ENCODE data around the gene CYP27C1. TPM values are rescaled to one million over a fixed set of nuclear protein-coding genes. Genes with fewer than 3 reads are reported as not detected.

CYP27C1 gene
- total RNA-seq, 1 experiment from 2014 or later, result 0.11 TPM

DNA sequence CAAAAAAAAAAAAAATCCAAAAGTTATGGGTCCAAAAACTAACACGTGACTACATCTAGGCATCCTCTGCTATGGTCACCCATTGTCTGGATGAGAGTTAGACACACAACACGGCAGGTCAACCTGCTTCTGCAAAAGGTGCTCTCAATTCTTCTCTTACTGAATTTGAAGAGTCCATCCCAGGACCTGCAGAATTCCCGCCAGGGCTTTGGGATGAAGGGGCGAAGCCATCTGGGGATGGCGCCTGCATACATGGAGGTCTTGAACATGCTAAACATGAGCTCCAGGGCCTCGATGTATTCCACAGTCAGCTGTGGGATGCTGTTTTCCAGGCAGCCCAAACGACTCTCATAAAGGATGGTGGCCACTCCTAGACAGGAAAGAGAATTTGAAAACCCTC lies 19.1 kb downstream of the CYP27C1 start:
- H3K4me1 Mint-ChIP-seq (ENCODE audit: low read depth, unreplicated experiment), result no peaks in the 10 kb centered on the region
- POLR2A ChIA-PET, result interaction anchor here (0.5 kb wide), 1 partner anchor 1037 kb away, joined by 3 read pairs; no protein-coding TSS in a partner anchor
- no peak overlapping the region for H3K27ac Mint-ChIP-seq (ENCODE audit: unreplicated experiment)
- CTCF ChIA-PET, result interaction anchor here (0.6 to 1.4 kb wide), 3 partner anchors 278 to 1553 kb away, joined by 4 to 7 read pairs (median 4); no protein-coding TSS in a partner anchor
- no peak for TF ChIP-seq CTCF (IDR thresholded peaks at IDR 0.05; ENCODE audit: insufficient read depth in 1 of 2, low read depth in 1 of 2, low read length in 1 of 2, severe bottlenecking in 1 of 2, unreplicated experiment in 1 of 2)
- Histone ChIP-seq H3K36me3 (ENCODE audit: control insufficient read depth, insufficient read depth, low read length) (no peaks in the 10 kb centered on the region), H3K9me3 (no peaks in the 10 kb centered on the region), H3K27me3 (replicated peaks; ENCODE audit: control insufficient read depth, insufficient read depth, low read length) (no peaks in the 10 kb centered on the region), H3K4me3 (ENCODE audit: low read depth, low read length) (no peak overlapping the region), H3K4me1 (no peaks in the 10 kb centered on the region)
- H3K4me3 Mint-ChIP-seq (ENCODE audit: unreplicated experiment), result no peak overlapping the region
- DNase-seq, result no peak
- H3K27me3 Mint-ChIP-seq (ENCODE audit: insufficient read depth, unreplicated experiment), result no peaks in the 10 kb centered on the region
- intact Hi-C loops (cut with micrococcal nuclease; ENCODE audit: unreplicated experiment), result loop anchor here (2.0 kb wide), 1 partner anchor 112 kb away; no protein-coding TSS in a partner anchor
- no TSS peak for BruUV-seq (replicated peaks)
- H3K36me3 Mint-ChIP-seq (ENCODE audit: insufficient read depth, unreplicated experiment), result peaks cover 5% of the 10 kb centered on the region
- no peaks in the 10 kb centered on the region for H3K9me3 Mint-ChIP-seq (ENCODE audit: unreplicated experiment)

- H3K4me1 ChIP-seq, result no peaks in the 10 kb centered on the region
- Mint-ChIP-seq H3K27me3 (ENCODE audit: insufficient read depth, unreplicated experiment) (no peaks in the 10 kb centered on the region), H3K4me3 (ENCODE audit: unreplicated experiment) (no peak overlapping the region), H3K9me3 (ENCODE audit: unreplicated experiment) (no peaks in the 10 kb centered on the region), H3K27ac (ENCODE audit: unreplicated experiment) (no peak overlapping the region), H3K36me3 (ENCODE audit: insufficient read depth, unreplicated experiment) (peaks cover 5% of the 10 kb centered on the region), H3K4me1 (ENCODE audit: low read depth, unreplicated experiment) (no peaks in the 10 kb centered on the region)
- intact Hi-C loops (cut with micrococcal nuclease; ENCODE audit: unreplicated experiment), result loop anchor here (5.0 kb wide), 2 partner anchors 63 to 93 kb away; partner anchors contain the start of gene ERCC3
- no peaks in the 10 kb centered on the region for H3K27me3 ChIP-seq (replicated peaks; ENCODE audit: control insufficient read depth, insufficient read depth, low read length)
- no TSS peak for BruUV-seq (replicated peaks)
- POLR2A ChIA-PET, result no interaction called here
- no peak overlapping the region for H3K4me3 ChIP-seq (ENCODE audit: low read depth, low read length)
- no peak for TF ChIP-seq CTCF (IDR thresholded peaks at IDR 0.05; ENCODE audit: insufficient read depth in 1 of 2, low read depth in 1 of 2, low read length in 1 of 2, severe bottlenecking in 1 of 2, unreplicated experiment in 1 of 2)
- H3K36me3 ChIP-seq (ENCODE audit: control insufficient read depth, insufficient read depth, low read length), result no peaks in the 10 kb centered on the region
- DNase-seq, result no peak
- no peaks in the 10 kb centered on the region for H3K9me3 ChIP-seq
- CTCF ChIA-PET, result interaction anchor here (1.1 kb wide), 1 partner anchor 280 kb away, joined by 3 read pairs; no protein-coding TSS in a partner anchor
These were observed 20.9 kb downstream of the CYP27C1 start for GRCh38 chr2:127199223-127199622.

GRCh38 chr2:127197475-127198385 lies 22.4 kb downstream of the CYP27C1 start:
- ChIA-PET CTCF (interaction anchor here (0.6 to 2.0 kb wide), 40 partner anchors 9 to 503 kb away, joined by 3 to 29 read pairs (median 4); partner anchors contain the start of genes BIN1, ERCC3, IWS1 and LIMS2), POLR2A (no interaction called here)
- Mint-ChIP-seq H3K27ac (ENCODE audit: unreplicated experiment) (peak overlapping the region; percentile 18), H3K36me3 (ENCODE audit: insufficient read depth, unreplicated experiment) (peaks cover 5% of the 10 kb centered on the region), H3K27me3 (ENCODE audit: insufficient read depth, unreplicated experiment) (no peaks in the 10 kb centered on the region), H3K4me3 (ENCODE audit: unreplicated experiment) (peak overlapping the region; percentile 80), H3K9me3 (ENCODE audit: unreplicated experiment) (no peaks in the 10 kb centered on the region), H3K4me1 (ENCODE audit: low read depth, unreplicated experiment) (no peaks in the 10 kb centered on the region)
- peak; percentile 85 to 88 for DNase-seq
- peak; percentile 79 to 97 for TF ChIP-seq CTCF (IDR thresholded peaks at IDR 0.05; ENCODE audit: insufficient read depth in 1 of 2, low read depth in 1 of 2, low read length in 1 of 2, severe bottlenecking in 1 of 2, unreplicated experiment in 1 of 2)
- H3K4me1 ChIP-seq, result no peaks in the 10 kb centered on the region
- H3K4me3 ChIP-seq (ENCODE audit: low read depth, low read length), result peak overlapping the region; percentile 35
- H3K36me3 ChIP-seq (ENCODE audit: control insufficient read depth, insufficient read depth, low read length), result no peaks in the 10 kb centered on the region
- intact Hi-C loops (cut with micrococcal nuclease; ENCODE audit: unreplicated experiment), result loop anchor here (1.0 to 5.0 kb wide), 7 partner anchors 65 to 451 kb away; partner anchors contain the start of gene ERCC3
- no peaks in the 10 kb centered on the region for H3K27me3 ChIP-seq (replicated peaks; ENCODE audit: control insufficient read depth, insufficient read depth, low read length)
- no TSS peak for BruUV-seq (replicated peaks)
- no peaks in the 10 kb centered on the region for H3K9me3 ChIP-seq

All from Caco-2 (cell line).